ENCODE results near the gene ASAP2. TPM values are rescaled to one million over a fixed set of nuclear protein-coding genes. Genes with fewer than 3 reads are reported as not detected.

ASAP2 gene
- total RNA-seq, 2 experiments from 2014 or later, result 0.16 TPM; not detected in 1

GRCh38 chr2:9296559-9296958 is 89.9 kb downstream of the ASAP2 start:
- Histone ChIP-seq H3K36me3 (ENCODE audit: insufficient read depth, low read length) (no peaks in the 10 kb centered on the region), H3K4me1 (ENCODE audit: insufficient read depth, low read length) (no peaks in the 10 kb centered on the region), H3K4me3 (ENCODE audit: low read length) (no peak overlapping the region), H3K9me3 (ENCODE audit: control insufficient read depth in 1 of 2, insufficient read depth in 1 of 2, low read length in 2 of 2) (no peaks in the 10 kb centered on the region), H3K27me3 (ENCODE audit: control insufficient read depth in 1 of 2, insufficient read depth in 2 of 2, low read length in 2 of 2) (peaks cover 0 to 6% of the 10 kb centered on the region in 2 experiments), H3K27ac (ENCODE audit: low read depth in 1 of 2, low read length in 2 of 2) (no peak overlapping the region)
- no peak for DNase-seq
- ATAC-seq (ENCODE audit: poor library complexity), result no peak
- Mint-ChIP-seq H3K27ac (no peak overlapping the region), H3K4me3 (no peak overlapping the region), H3K4me1 (ENCODE audit: low read depth) (no peaks in the 10 kb centered on the region), H3K36me3 (ENCODE audit: low read depth) (no peaks in the 10 kb centered on the region), H3K27me3 (peaks cover 5% of the 10 kb centered on the region), H3K9me3 (no peaks in the 10 kb centered on the region)
- TF ChIP-seq CTCF (IDR thresholded peaks at IDR 0.05), result no peak
- CTCF ChIA-PET, result no interaction called here
- intact Hi-C loops (cut with DNase I, micrococcal nuclease), result no loop called here
- POLR2A ChIA-PET, result no interaction called here

GRCh38 chr2:9297156-9297555 is 90.5 kb downstream of the ASAP2 start:
- POLR2A ChIA-PET, result no interaction called here
- H3K9me3 ChIP-seq (ENCODE audit: control insufficient read depth in 1 of 2, insufficient read depth in 1 of 2, low read length in 2 of 2), result no peaks in the 10 kb centered on the region
- no peak for ATAC-seq (ENCODE audit: poor library complexity)

GRCh38 chr2:9297807-9298206 is 91.2 kb downstream of the ASAP2 start:
- Histone ChIP-seq H3K4me1 (ENCODE audit: insufficient read depth, low read length) (no peaks in the 10 kb centered on the region), H3K27ac (ENCODE audit: low read depth in 1 of 2, low read length in 2 of 2) (no peak overlapping the region), H3K4me3 (ENCODE audit: low read length) (no peak overlapping the region), H3K36me3 (ENCODE audit: insufficient read depth, low read length) (no peaks in the 10 kb centered on the region), H3K27me3 (ENCODE audit: control insufficient read depth in 1 of 2, insufficient read depth in 2 of 2, low read length in 2 of 2) (peaks cover 0 to 3% of the 10 kb centered on the region in 2 experiments), H3K9me3 (ENCODE audit: control insufficient read depth in 1 of 2, insufficient read depth in 1 of 2, low read length in 2 of 2) (no peaks in the 10 kb centered on the region)
- POLR2A ChIA-PET, result no interaction called here
- no peak for TF ChIP-seq CTCF (IDR thresholded peaks at IDR 0.05)
- DNase-seq (no peak), ATAC-seq (ENCODE audit: poor library complexity) (no peak)
- Mint-ChIP-seq H3K4me3 (no peak overlapping the region), H3K4me1 (ENCODE audit: low read depth) (no peaks in the 10 kb centered on the region), H3K9me3 (no peaks in the 10 kb centered on the region), H3K27ac (no peak overlapping the region), H3K36me3 (ENCODE audit: low read depth) (no peaks in the 10 kb centered on the region), H3K27me3 (no peaks in the 10 kb centered on the region)
- intact Hi-C loops (cut with DNase I, micrococcal nuclease), result no loop called here
- CTCF ChIA-PET, result no interaction called here

More at GRCh38 chr2:9297156-9297555, 90.5 kb downstream of the ASAP2 start:
- Mint-ChIP-seq H3K27ac (no peak overlapping the region), H3K27me3 (no peaks in the 10 kb centered on the region), H3K9me3 (no peaks in the 10 kb centered on the region), H3K4me3 (no peak overlapping the region), H3K4me1 (ENCODE audit: low read depth) (no peaks in the 10 kb centered on the region), H3K36me3 (ENCODE audit: low read depth) (no peaks in the 10 kb centered on the region)
- H3K4me3 ChIP-seq (ENCODE audit: low read length), result no peak overlapping the region
- TF ChIP-seq CTCF (IDR thresholded peaks at IDR 0.05), result no peak
- H3K36me3 ChIP-seq (ENCODE audit: insufficient read depth, low read length), result no peaks in the 10 kb centered on the region
- DNase-seq, result no peak
- CTCF ChIA-PET, result no interaction called here
- peaks cover 0 to 6% of the 10 kb centered on the region in 2 experiments for H3K27me3 ChIP-seq (ENCODE audit: control insufficient read depth in 1 of 2, insufficient read depth in 2 of 2, low read length in 2 of 2)
- H3K4me1 ChIP-seq (ENCODE audit: insufficient read depth, low read length), result no peaks in the 10 kb centered on the region
- intact Hi-C loops (cut with DNase I, micrococcal nuclease), result no loop called here
- H3K27ac ChIP-seq (ENCODE audit: low read depth in 1 of 2, low read length in 2 of 2), result no peak overlapping the region
